H1 (cell line): ENCODE measurements around the gene PIP5K1B. TPM values are rescaled to one million over a fixed set of nuclear protein-coding genes. Genes with fewer than 3 reads are reported as not detected.

ENCODE experiments used
- CTCF ChIA-PET: fragments of 300-600 bp; sonication (Branson Sonifier 250); formaldehyde crosslinking; loops from one replicate; lab custom pipeline; 2021; ENCODE audit not compliant: partially characterized antibody; lab: Charles Lee
- POLR2A ChIA-PET: fragments of 300-600 bp; sonication (Branson Sonifier 250); formaldehyde crosslinking; loops from one replicate; lab custom pipeline; 2021; ENCODE audit warnings: inconsistent platforms; ENCODE audit not compliant: partially characterized antibody; lab: Charles Lee
- DNase-seq, 2 experiments: peaks; one replicate each; pipeline versions ENCODE4 v3.0.0 to v3.0.0-alpha.2; 2010 to 2022; ENCODE audit warnings: low spot score in 2 of 2, low read depth in 1 of 2, mixed read lengths in 1 of 2
- FAIRE-seq: peaks from 2 replicates; lab custom pipeline; 2011; peaks lifted over from hg19 to GRCh38; lab: Jason Lieb, UNC
- H2AFZ ChIP-seq: 2 replicates; pipeline ENCODE4 v1.8.1; 2012; ENCODE audit warnings: low read length, inconsistent platforms
- H2AK5ac ChIP-seq: 2 replicates; pipeline ENCODE4 v1.6.1; 2013; ENCODE audit warnings: low read depth, low read length
- H2BK120ac ChIP-seq: replicated peaks from 2 replicates; pipeline ENCODE3; 2013; ENCODE audit warnings: low read depth, low read length, inconsistent platforms
- H2BK12ac ChIP-seq: 2 replicates; pipeline ENCODE4 v1.6.1; 2013; ENCODE audit warnings: low read depth, low read length
- H2BK15ac ChIP-seq: 2 replicates; pipeline ENCODE4 v1.6.1; 2013; ENCODE audit warnings: low read length
- H2BK20ac ChIP-seq: 2 replicates; pipeline ENCODE4 v1.6.1; 2013; ENCODE audit warnings: low read length
- H2BK5ac ChIP-seq: 2 replicates; pipeline ENCODE4 v1.6.1; 2013; ENCODE audit warnings: low read depth, low read length
- H3K14ac ChIP-seq: 2 replicates; pipeline ENCODE4 v1.6.1; 2013; ENCODE audit warnings: inconsistent platforms; ENCODE audit not compliant: insufficient read length
- H3K18ac ChIP-seq: 2 replicates; pipeline ENCODE4 v1.6.1; 2013; ENCODE audit warnings: low read length; ENCODE audit errors: extremely low read depth
- H3K23ac ChIP-seq: 2 replicates; pipeline ENCODE4 v1.6.1; 2013; ENCODE audit warnings: inconsistent platforms; ENCODE audit not compliant: insufficient read length
- H3K23me2 ChIP-seq: 2 replicates; pipeline ENCODE4 v1.6.1; 2013; ENCODE audit warnings: low read depth, low read length
- H3K27ac ChIP-seq: 2 replicates; pipeline ENCODE4 v1.6.1; 2011; ENCODE audit warnings: low read depth, low read length, inconsistent platforms
- H3K27me3 ChIP-seq, 4 experiments: replicated peaks in 1 of 4; 1 replicate in 1 of 4; 2 replicates in 3 of 4; pipeline versions ENCODE4 v1.6.1 to v1.8.1; 2011 to 2013; ENCODE audit warnings: low read length in 3 of 4, mild to moderate bottlenecking in 3 of 4, inconsistent platforms in 2 of 4, mixed read lengths in 2 of 4, moderate library complexity in 1 of 4; ENCODE audit not compliant: control insufficient read depth in 3 of 4, insufficient read depth in 3 of 4; ENCODE audit errors: extremely low read depth in 1 of 4
- H3K36me3 ChIP-seq, 4 experiments: 2 replicates each; pipeline versions ENCODE4 v1.6.1 to v1.8.1; 2011 to 2013; ENCODE audit warnings: mild to moderate bottlenecking in 4 of 4, low read length in 3 of 4, moderate library complexity in 2 of 4, control low read depth in 1 of 4, inconsistent platforms in 1 of 4; ENCODE audit not compliant: insufficient read depth in 4 of 4, control insufficient read depth in 2 of 4
- H3K4ac ChIP-seq: replicated peaks from 2 replicates; pipeline ENCODE3; 2013; ENCODE audit warnings: low read length, low read depth, mixed read lengths, inconsistent platforms; ENCODE audit not compliant: insufficient read length
- H3K4me1 ChIP-seq, 4 experiments: replicated peaks in 1 of 4; 1 replicate in 1 of 4; 2 replicates in 3 of 4; pipeline versions ENCODE4 v1.6.1 to v1.8.1; 2011 to 2013; ENCODE audit warnings: low read length in 3 of 4, inconsistent platforms in 2 of 4, mixed read lengths in 1 of 4; ENCODE audit not compliant: insufficient read depth in 4 of 4, control insufficient read depth in 3 of 4
- H3K4me2 ChIP-seq, 2 experiments: 2 replicates each; pipeline versions ENCODE4 v1.6.1 to v1.8.1; 2011 to 2013; ENCODE audit warnings: low read depth in 2 of 2, low read length in 2 of 2, control low read depth in 1 of 2, inconsistent platforms in 1 of 2, mild to moderate bottlenecking in 1 of 2; ENCODE audit not compliant: insufficient read depth in 1 of 2
- H3K4me3 ChIP-seq, 4 experiments: fragments of 200-600, 300-600 bp in 1 of 4; sonication (generic), shearing (Covaris generic), sonication (Bioruptor Twin) in 1 of 4; 2 replicates each; pipeline versions ENCODE4 v1.5.1 to v1.8.1; 2011 to 2016; ENCODE audit warnings: low read length in 4 of 4, low read depth in 3 of 4, control low read depth in 2 of 4, inconsistent platforms in 2 of 4, mild to moderate bottlenecking in 2 of 4, mixed read lengths in 1 of 4, moderate library complexity in 1 of 4; ENCODE audit not compliant: insufficient read depth in 2 of 4; ENCODE audit errors: extremely low read depth in 1 of 4
- H3K56ac ChIP-seq: replicated peaks from 2 replicates; pipeline ENCODE3; 2013; ENCODE audit warnings: low read depth, mild to moderate bottlenecking, mixed read lengths, low read length, inconsistent platforms; ENCODE audit not compliant: insufficient read length
- H3K79me1 ChIP-seq: 2 replicates; pipeline ENCODE4 v1.6.1; 2013; ENCODE audit warnings: low read depth, low read length, control low read depth
- H3K79me2 ChIP-seq, 2 experiments: 2 replicates each; pipeline versions ENCODE4 v1.6.1 to v1.8.1; 2012 to 2013; ENCODE audit warnings: low read length in 2 of 2, mild to moderate bottlenecking in 2 of 2, inconsistent platforms in 1 of 2; ENCODE audit not compliant: insufficient read depth in 2 of 2, control insufficient read depth in 1 of 2
- H3K9ac ChIP-seq, 4 experiments: replicated peaks in 1 of 4; 1 replicate in 1 of 4; 2 replicates in 3 of 4; pipeline versions ENCODE4 v1.6.1 to v1.8.1; 2011 to 2013; ENCODE audit warnings: low read depth in 3 of 4, low read length in 3 of 4, control low read depth in 2 of 4, mild to moderate bottlenecking in 2 of 4, moderate library complexity in 2 of 4, inconsistent platforms in 1 of 4; ENCODE audit errors: extremely low read depth in 1 of 4
- H3K9me3 ChIP-seq, 2 experiments: 2 replicates each; pipeline versions ENCODE4 v1.6.1 to v1.8.1; 2012 to 2013; ENCODE audit warnings: mild to moderate bottlenecking in 2 of 2, moderate library complexity in 2 of 2, control low read depth in 1 of 2, inconsistent platforms in 1 of 2, low read depth in 1 of 2, low read length in 1 of 2, mixed read lengths in 1 of 2; ENCODE audit not compliant: insufficient read depth in 2 of 2
- H4K20me1 ChIP-seq, 2 experiments: replicated peaks in 1 of 2; 2 replicates each; pipeline versions ENCODE3 to v1.8.1; 2011 to 2013; ENCODE audit warnings: inconsistent platforms in 2 of 2, low read length in 2 of 2, mild to moderate bottlenecking in 1 of 2; ENCODE audit not compliant: insufficient read depth in 2 of 2, control insufficient read depth in 1 of 2
- H4K5ac ChIP-seq: 2 replicates; pipeline ENCODE4 v1.6.1; 2013; ENCODE audit warnings: low read length, low read depth, mixed read lengths, inconsistent platforms; ENCODE audit not compliant: insufficient read length
- H4K8ac ChIP-seq: 2 replicates; pipeline ENCODE4 v1.8.0; 2013; ENCODE audit warnings: mild to moderate bottlenecking, moderate library complexity, low read length, inconsistent platforms; ENCODE audit not compliant: insufficient read depth; ENCODE audit errors: extremely low read depth
- H4K91ac ChIP-seq: replicated peaks from 2 replicates; pipeline ENCODE3; 2013; ENCODE audit warnings: low read length, mixed read lengths, inconsistent platforms; ENCODE audit not compliant: insufficient read length
- CBX8 ChIP-seq: fragments of 300-800, 300-1000 bp; sonication (generic); IDR thresholded peaks from 2 replicates; pipeline ENCODE4 v1.7.1; 2016; ENCODE audit warnings: low read depth, low read length, borderline replicate concordance
- CHD2 ChIP-seq: IDR thresholded peaks from 2 replicates; pipeline ENCODE4 v1.6.1; 2012; ENCODE audit warnings: low read length, improper control_type of control experiment
- CREB1 ChIP-seq: IDR thresholded peaks from 2 replicates; pipeline ENCODE4 v1.6.1; 2012; ENCODE audit warnings: inconsistent platforms
- FOSL1 ChIP-seq: IDR thresholded peaks from 2 replicates; pipeline ENCODE4 v1.6.1; 2011; ENCODE audit warnings: mild to moderate bottlenecking, low read depth, low read length, moderate library complexity; ENCODE audit not compliant: insufficient read depth
- HDAC6 ChIP-seq: IDR thresholded peaks from one replicate; pipeline ENCODE4 v1.7.1; 2012; ENCODE audit warnings: low read depth, mild to moderate bottlenecking, inconsistent platforms, low read length, moderate library complexity
- JUN ChIP-seq: IDR thresholded peaks from 2 replicates; pipeline ENCODE4 v1.6.1; 2011; ENCODE audit warnings: low read depth, mild to moderate bottlenecking, improper control_type of control experiment, low read length
- KDM4A ChIP-seq: IDR thresholded peaks from one replicate; pipeline ENCODE4 v1.7.1; 2012; ENCODE audit warnings: low read depth, mild to moderate bottlenecking, moderate library complexity, low read length, inconsistent platforms; ENCODE audit not compliant: severe bottlenecking
- RAD21 ChIP-seq, 2 experiments: IDR thresholded peaks in 1 of 2; conservative IDR thresholded peaks in 1 of 2; 2 replicates each; pipeline ENCODE4 v1.6.1; 2011; ENCODE audit warnings: low read depth in 2 of 2, low read length in 2 of 2, improper control_type of control experiment in 1 of 2, inconsistent platforms in 1 of 2, mild to moderate bottlenecking in 1 of 2, moderate library complexity in 1 of 2
- RNF2 ChIP-seq: fragments of 200-900, 300-1000 bp; sonication (generic); IDR thresholded peaks from 2 replicates; pipeline ENCODE4 v1.7.1; 2016; ENCODE audit warnings: borderline replicate concordance, low read depth, mild to moderate bottlenecking, antibody characterized with exemption, low read length; ENCODE audit not compliant: poor library complexity, severe bottlenecking; ENCODE audit errors: missing control alignments
- SUZ12 ChIP-seq: fragments of 200-600 bp; sonication (generic); IDR thresholded peaks from 2 replicates; pipeline ENCODE4 v1.6.1; 2012; ENCODE audit warnings: mild to moderate bottlenecking, inconsistent platforms, low read length, moderate library complexity, mixed read lengths
- TAF1 ChIP-seq: IDR thresholded peaks from 2 replicates; pipeline ENCODE4 v1.6.1; 2011; ENCODE audit warnings: mild to moderate bottlenecking, low read depth, low read length
- TAF7 ChIP-seq: optimal IDR thresholded peaks from 2 replicates; pipeline ENCODE3; 2011; ENCODE audit warnings: low read depth, mild to moderate bottlenecking, inconsistent platforms, low read length, moderate library complexity, borderline replicate concordance
- TCF12 ChIP-seq: IDR thresholded peaks from 2 replicates; pipeline ENCODE4 v1.6.1; 2011; ENCODE audit warnings: low read depth, mild to moderate bottlenecking, low read length
- YY1 ChIP-seq: IDR thresholded peaks from 2 replicates; pipeline ENCODE4 v1.6.1; 2011; ENCODE audit warnings: low read depth, mild to moderate bottlenecking, low read length
- WGBS, 2 experiments: shearing (Covaris generic) in 1 of 2; methylation state at CpG; one replicate each; pipeline versions ENCODE4 v1.1.6 to v1.1.7; 2013 to 2015; ENCODE audit warnings: low lambda C conversion rate in 2 of 2, mixed read lengths in 2 of 2, inconsistent platforms in 1 of 2, low coverage in 1 of 2, missing lambda C conversion rate in 1 of 2; ENCODE audit not compliant: insufficient replicate concordance in 2 of 2, insufficient coverage in 1 of 2, insufficient read length in 1 of 2; ENCODE audit errors: extremely low coverage in 1 of 2, missing lambda C conversion rate in 1 of 2; 5-methylcytosine and 5-hydroxymethylcytosine counted together
- polyA plus RNA-seq, 7 experiments: library from polyadenylated mRNA; depleted of rRNA in 3 of 7; stranded (reverse) in 5 of 7; unstranded in 2 of 7; fragments of >200 nt in 5 of 7; fragments of 200-250 nt in 2 of 7; gene quantifications; 1 replicate in 5 of 7; 2 replicates in 1 of 7; 4 replicates in 1 of 7; pipeline versions ENCODE4 v1.2.1 to v1.2.3, GENCODE V29; 2011 to 2013; ENCODE audit warnings: missing spikeins in 2 of 7, mixed read lengths in 2 of 7
- total RNA-seq: library from RNA; stranded (reverse); fragmentation: NEBNext Ultra II Directional; extraction: Animal tissue kit (Norgen Biotek cat#: 25700); gene quantifications from 2 replicates; pipeline ENCODE4 v1.2.1, GENCODE V29; 2021

Gene PIP5K1B
- total and polyA plus RNA-seq, 2 of the 8 experiments (the other 6 are each of a cell fraction or from before 2014, with no cell fraction given) = 4.7 to 7.7 TPM

GRCh38 chr9:69054989-69055388 lies 349.9 kb downstream of the PIP5K1B start:
- no peak overlapping the region for H2AFZ ChIP-seq
- no peak overlapping the region for H2BK5ac ChIP-seq
- H4K20me1 ChIP-seq = peaks cover 0 to 4% of the 10 kb centered on the region in 2 experiments
- no peaks in the 10 kb centered on the region for H3K23me2 ChIP-seq
- H3K4me2 ChIP-seq = no peak overlapping the region
- H3K9ac ChIP-seq = no peak overlapping the region
- no peak overlapping the region for H2BK12ac ChIP-seq
- CTCF ChIA-PET = interaction anchor here (0.6 to 10.8 kb wide), 30 partner anchors 9 to 491 kb away, joined by 3 to 100 read pairs (median 5); no protein-coding TSS in a partner anchor
- no peak overlapping the region for H3K4me3 ChIP-seq
- WGBS, 2 experiments = 83% methylated on average over 1 of the region's 1 CpG; no CpG with 5 or more reads in 1 of the 2 experiments
- no peak overlapping the region for H3K4ac ChIP-seq
- H2BK15ac ChIP-seq = no peak overlapping the region
- H3K27ac ChIP-seq = no peak overlapping the region
- DNase-seq (no peak), FAIRE-seq (no peak)
- H2BK120ac ChIP-seq = no peak overlapping the region
- no peak overlapping the region for H2AK5ac ChIP-seq
- H3K9me3 ChIP-seq = no peaks in the 10 kb centered on the region
- H3K4me1 ChIP-seq = no peaks in the 10 kb centered on the region
- no peak overlapping the region for H3K14ac ChIP-seq
- no peak overlapping the region for H3K18ac ChIP-seq
- no peak overlapping the region for H4K5ac ChIP-seq
- H4K91ac ChIP-seq = no peak overlapping the region
- POLR2A ChIA-PET = interaction anchor here (0.8 to 6.5 kb wide), 2 partner anchors 67 to 119 kb away, joined by 3 to 32 read pairs; partner anchors contain the start of gene TJP2
- H3K36me3 ChIP-seq = peaks cover 0 to 15% (median 8%) of the 10 kb centered on the region in 4 experiments; a peak in 6 of 8 replicates
- no peak overlapping the region for H3K56ac ChIP-seq
- no peak overlapping the region for H3K23ac ChIP-seq
- H4K8ac ChIP-seq = no peak overlapping the region
- no peak overlapping the region for H2BK20ac ChIP-seq
- H3K79me2 ChIP-seq = no peaks in the 10 kb centered on the region
- H3K79me1 ChIP-seq = 0 out of 2 replicates have a peak, but pooled peaks cover 5% of the 10 kb centered on the region
- no peaks in the 10 kb centered on the region for H3K27me3 ChIP-seq
- no peak for TF ChIP-seq HDAC6
- TF ChIP-seq RAD21 (IDR thresholded peaks at IDR 0.05 in 1 of 2, conservative IDR thresholded peaks at IDR 0.05 in 1 of 2; ENCODE audit: low read depth in 2 of 2, low read length in 2 of 2) = no peak
- no peak for TF ChIP-seq KDM4A
- no peak for TF ChIP-seq RNF2
- TF ChIP-seq TAF7 = no peak
- TF ChIP-seq CBX8 = no peak
- TF ChIP-seq SUZ12 = no peak
- no peak for TF ChIP-seq CHD2
- no peak for TF ChIP-seq TCF12
- no peak for TF ChIP-seq TAF1
- no peak for TF ChIP-seq FOSL1
- TF ChIP-seq YY1 = no peak
- TF ChIP-seq JUN = no peak
- no peak for TF ChIP-seq CREB1
